ENCODE measurements around the gene ZFPM1.

- TF ChIP-seq, protein P1, sequence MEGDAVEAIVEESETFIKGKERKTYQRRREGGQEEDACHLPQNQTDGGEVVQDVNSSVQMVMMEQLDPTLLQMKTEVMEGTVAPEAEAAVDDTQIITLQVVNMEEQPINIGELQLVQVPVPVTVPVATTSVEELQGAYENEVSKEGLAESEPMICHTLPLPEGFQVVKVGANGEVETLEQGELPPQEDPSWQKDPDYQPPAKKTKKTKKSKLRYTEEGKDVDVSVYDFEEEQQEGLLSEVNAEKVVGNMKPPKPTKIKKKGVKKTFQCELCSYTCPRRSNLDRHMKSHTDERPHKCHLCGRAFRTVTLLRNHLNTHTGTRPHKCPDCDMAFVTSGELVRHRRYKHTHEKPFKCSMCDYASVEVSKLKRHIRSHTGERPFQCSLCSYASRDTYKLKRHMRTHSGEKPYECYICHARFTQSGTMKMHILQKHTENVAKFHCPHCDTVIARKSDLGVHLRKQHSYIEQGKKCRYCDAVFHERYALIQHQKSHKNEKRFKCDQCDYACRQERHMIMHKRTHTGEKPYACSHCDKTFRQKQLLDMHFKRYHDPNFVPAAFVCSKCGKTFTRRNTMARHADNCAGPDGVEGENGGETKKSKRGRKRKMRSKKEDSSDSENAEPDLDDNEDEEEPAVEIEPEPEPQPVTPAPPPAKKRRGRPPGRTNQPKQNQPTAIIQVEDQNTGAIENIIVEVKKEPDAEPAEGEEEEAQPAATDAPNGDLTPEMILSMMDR (IDR thresholded peaks at IDR 0.05): no peak
- no peak for TF ChIP-seq POLR2A (IDR thresholded peaks at IDR 0.05)
- TF ChIP-seq EP300 (IDR thresholded peaks at IDR 0.05): no peak
- no peak for TF ChIP-seq POLR2AphosphoS5 (IDR thresholded peaks at IDR 0.05)
These were observed 17.4 kb upstream of the ZFPM1 start for GRCh38 chr16:88435437-88436355.
